ENCODE results near the gene TIAL1. TPM values are rescaled to one million over a fixed set of nuclear protein-coding genes. Genes with fewer than 3 reads are reported as not detected.

Gene TIAL1
- total RNA-seq, 1 experiment from 2014 or later = 94.1 TPM

DNA sequence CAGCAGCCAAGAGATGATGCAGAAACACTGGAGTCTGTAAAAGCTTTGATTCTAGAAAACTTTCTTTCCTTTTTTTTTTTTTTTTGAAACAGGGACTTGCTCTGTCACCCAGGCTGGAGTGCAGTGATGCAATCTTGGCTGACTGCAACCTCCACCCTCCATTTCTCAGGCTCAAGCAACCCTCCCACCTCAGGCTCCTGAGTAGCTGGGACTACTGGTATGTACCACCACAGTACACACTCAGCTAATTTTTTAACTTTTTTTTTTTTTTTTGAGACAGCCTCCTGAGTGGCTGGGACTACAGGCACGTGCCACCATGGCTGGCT is 37.4 kb upstream of the TIAL1 start:
- Histone ChIP-seq H4K20me1 (ENCODE audit: insufficient read depth) (no peaks in the 10 kb centered on the region), H3F3A (ENCODE audit: insufficient read depth, low read depth) (0 out of 2 replicates have a peak, but pooled peaks cover 6% of the 10 kb centered on the region), H3K4me3 (no peak overlapping the region), H3K27ac (peak overlapping the region; percentile 76), H2AFZ (no peak overlapping the region), H3K79me2 (ENCODE audit: low read depth) (no peaks in the 10 kb centered on the region), H3K9me3 (ENCODE audit: insufficient read depth, low read depth) (no peaks in the 10 kb centered on the region), H3K36me3 (ENCODE audit: low read depth) (no peaks in the 10 kb centered on the region), H3K4me2 (peak overlapping the region; percentile 54), H3K4me1 (replicated peaks; ENCODE audit: insufficient read depth) (peaks cover 7% of the 10 kb centered on the region), H3K27me3 (ENCODE audit: insufficient read depth, low read depth) (no peaks in the 10 kb centered on the region), H3K9me2 (ENCODE audit: insufficient read depth) (no peaks in the 10 kb centered on the region)
- POLR2A ChIA-PET (ENCODE audit: unreplicated experiment) = interaction anchor here (0.7 kb wide), 1 partner anchor 40 kb away, joined by 7 read pairs; no protein-coding TSS in a partner anchor
- no TSS peak for BruUV-seq (replicated peaks)
- TF ChIP-seq, protein P1, sequence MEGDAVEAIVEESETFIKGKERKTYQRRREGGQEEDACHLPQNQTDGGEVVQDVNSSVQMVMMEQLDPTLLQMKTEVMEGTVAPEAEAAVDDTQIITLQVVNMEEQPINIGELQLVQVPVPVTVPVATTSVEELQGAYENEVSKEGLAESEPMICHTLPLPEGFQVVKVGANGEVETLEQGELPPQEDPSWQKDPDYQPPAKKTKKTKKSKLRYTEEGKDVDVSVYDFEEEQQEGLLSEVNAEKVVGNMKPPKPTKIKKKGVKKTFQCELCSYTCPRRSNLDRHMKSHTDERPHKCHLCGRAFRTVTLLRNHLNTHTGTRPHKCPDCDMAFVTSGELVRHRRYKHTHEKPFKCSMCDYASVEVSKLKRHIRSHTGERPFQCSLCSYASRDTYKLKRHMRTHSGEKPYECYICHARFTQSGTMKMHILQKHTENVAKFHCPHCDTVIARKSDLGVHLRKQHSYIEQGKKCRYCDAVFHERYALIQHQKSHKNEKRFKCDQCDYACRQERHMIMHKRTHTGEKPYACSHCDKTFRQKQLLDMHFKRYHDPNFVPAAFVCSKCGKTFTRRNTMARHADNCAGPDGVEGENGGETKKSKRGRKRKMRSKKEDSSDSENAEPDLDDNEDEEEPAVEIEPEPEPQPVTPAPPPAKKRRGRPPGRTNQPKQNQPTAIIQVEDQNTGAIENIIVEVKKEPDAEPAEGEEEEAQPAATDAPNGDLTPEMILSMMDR (conservative IDR thresholded peaks at IDR 0.05) = no peak
- intact Hi-C loops (cut with micrococcal nuclease; ENCODE audit: unreplicated experiment) = no loop called here
- CTCF ChIA-PET = no interaction called here
- peak in 1 of 2 experiments; percentile 32 for DNase-seq

DNA sequence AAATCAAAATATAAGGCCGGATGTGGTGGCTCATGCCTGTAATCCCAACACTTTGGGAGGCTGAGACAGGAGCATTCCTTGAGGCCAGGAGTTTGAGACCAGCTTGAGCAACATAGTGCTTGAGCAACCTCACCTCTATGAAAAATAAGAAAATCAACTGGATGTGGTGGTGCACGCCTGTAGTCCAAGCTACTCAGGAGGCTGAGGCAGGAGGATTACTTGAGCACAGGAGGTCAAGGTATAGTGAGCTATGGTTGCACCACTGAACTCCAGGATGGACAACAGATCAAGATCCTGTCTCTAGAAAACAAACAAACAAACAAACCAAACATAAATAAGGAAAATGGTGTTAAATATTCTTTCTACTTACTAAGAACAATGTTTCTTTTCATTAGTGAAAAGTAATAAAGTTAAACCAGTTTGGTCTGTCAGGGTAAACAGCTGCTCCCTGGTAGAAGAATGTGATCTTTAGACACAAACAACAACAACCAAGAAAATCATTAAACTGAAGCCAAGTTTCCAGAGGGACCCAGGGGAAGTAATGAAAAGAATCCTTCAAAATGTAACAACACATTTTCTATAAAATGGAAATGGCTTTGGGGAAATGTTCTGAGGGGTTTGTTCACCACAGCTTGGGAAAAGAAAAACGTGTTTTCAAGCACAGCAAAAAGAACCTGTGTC is 36.9 kb upstream of the TIAL1 start:
- TF ChIP-seq, protein P1 (conservative IDR thresholded peaks at IDR 0.05) = no peak
- no peak for TF ChIP-seq EZH2 (IDR thresholded peaks at IDR 0.05; ENCODE audit: low read depth)
- Histone ChIP-seq H3K9me2 (ENCODE audit: insufficient read depth) (no peaks in the 10 kb centered on the region), H4K20me1 (ENCODE audit: insufficient read depth) (no peaks in the 10 kb centered on the region), H3K4me2 (peak overlapping the region; percentile 54), H3K4me1 (replicated peaks; ENCODE audit: insufficient read depth) (peaks cover 7% of the 10 kb centered on the region), H3K27ac (peak overlapping the region; percentile 76), H3K9me3 (ENCODE audit: insufficient read depth, low read depth) (no peaks in the 10 kb centered on the region), H3K36me3 (ENCODE audit: low read depth) (no peaks in the 10 kb centered on the region), H3K4me3 (no peak overlapping the region), H3K27me3 (ENCODE audit: insufficient read depth, low read depth) (no peaks in the 10 kb centered on the region), H3K79me2 (ENCODE audit: low read depth) (no peaks in the 10 kb centered on the region), H3F3A (ENCODE audit: insufficient read depth, low read depth) (0 out of 2 replicates have a peak, but pooled peaks cover 6% of the 10 kb centered on the region), H2AFZ (0 out of 2 replicates have a peak overlapping the region, but pooled peaks have one; percentile 74)
- DNase-seq = no peak
- intact Hi-C loops (cut with micrococcal nuclease; ENCODE audit: unreplicated experiment) = no loop called here
- ChIA-PET CTCF (no interaction called here), POLR2A (ENCODE audit: unreplicated experiment) (interaction anchor here (0.7 kb wide), 1 partner anchor 40 kb away, joined by 7 read pairs; no protein-coding TSS in a partner anchor)
- BruUV-seq (replicated peaks) = no TSS peak

DNA sequence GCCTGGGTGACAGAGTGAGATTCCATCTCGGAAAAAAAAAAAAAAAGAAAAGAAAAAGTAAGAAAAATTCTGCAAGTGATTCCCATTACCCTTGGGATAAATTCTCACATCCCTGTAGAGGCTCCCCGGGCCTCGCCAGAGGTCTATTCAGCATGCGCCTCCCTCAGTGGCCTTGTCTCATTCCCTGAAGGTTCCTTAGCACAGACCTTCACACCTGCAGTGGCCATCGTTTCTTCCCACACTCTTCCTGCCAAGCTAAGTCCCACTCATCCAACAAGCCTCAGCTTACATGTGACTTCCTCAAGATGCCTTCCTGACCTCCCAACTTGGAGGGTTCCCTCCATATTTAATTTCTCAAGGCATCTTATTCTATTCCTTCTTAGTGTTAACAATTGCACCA is 33.5 kb upstream of the TIAL1 start:
- POLR2A ChIA-PET (ENCODE audit: unreplicated experiment) = no interaction called here
- no peaks in the 10 kb centered on the region for H3K9me3 ChIP-seq (ENCODE audit: insufficient read depth, low read depth)
- CTCF ChIA-PET = no interaction called here
- H3K4me3 ChIP-seq = no peak overlapping the region
- H3K9me2 ChIP-seq (ENCODE audit: insufficient read depth) = no peaks in the 10 kb centered on the region
- H3F3A ChIP-seq (ENCODE audit: insufficient read depth, low read depth) = 0 out of 2 replicates have a peak, but pooled peaks cover 6% of the 10 kb centered on the region
- BruUV-seq (replicated peaks) = no TSS peak
- no peak for DNase-seq
- no peak overlapping the region for H3K4me2 ChIP-seq
- no peak overlapping the region for H3K27ac ChIP-seq
- peaks cover 7% of the 10 kb centered on the region for H3K4me1 ChIP-seq (replicated peaks; ENCODE audit: insufficient read depth)
- no peaks in the 10 kb centered on the region for H3K27me3 ChIP-seq (ENCODE audit: insufficient read depth, low read depth)
- no peak overlapping the region for H2AFZ ChIP-seq
- H4K20me1 ChIP-seq (ENCODE audit: insufficient read depth) = no peaks in the 10 kb centered on the region
- TF ChIP-seq, protein P1 (conservative IDR thresholded peaks at IDR 0.05) = no peak
- TF ChIP-seq EZH2 (IDR thresholded peaks at IDR 0.05; ENCODE audit: low read depth) = no peak
- H3K79me2 ChIP-seq (ENCODE audit: low read depth) = no peaks in the 10 kb centered on the region
- intact Hi-C loops (cut with micrococcal nuclease; ENCODE audit: unreplicated experiment) = no loop called here
- no peaks in the 10 kb centered on the region for H3K36me3 ChIP-seq (ENCODE audit: low read depth)
